Hematopoietic multipotent progenitor cell treated with erythropoietin and hydrocortisone succinate and interleukin-3 and kit ligand, for 15 days (in vitro differentiated cells): ENCODE results near the gene STAT6.
"Not testable (repeated sequence)": the region's sequence is repeated elsewhere in the genome, so short reads cannot be mapped to it uniquely, and the experiment has no call there.

Experiments used
- DNase-seq: peaks from one replicate; pipeline ENCODE4 v3.0.0-alpha.2; 2015; ENCODE audit warnings: low spot score

Gene STAT6

GRCh38 chr12:57087010-57087690, 24.0 kb downstream of the STAT6 start:
- peak; percentile 76 for DNase-seq

GRCh38 chr12:57086493-57087009, 24.6 kb downstream of the STAT6 start:
- no peak for DNase-seq

GRCh38 chr12:57085999-57086492, 25.1 kb downstream of the STAT6 start:
- DNase-seq: no peak

GRCh38 chr12:57080855-57081254, 30.3 kb downstream of the STAT6 start:
- DNase-seq: no peak

GRCh38 chr12:57079821-57080220, 31.3 kb downstream of the STAT6 start:
- no peak for DNase-seq

- DNase-seq: peak; percentile 100
These were observed 32.4 kb downstream of the STAT6 start, which contains the start of gene NEMP1 for GRCh38 chr12:57078519-57079404. TSS of gene NEMP1 (minus strand) at chr12:57078791. CDS start at chr12:57078745, 46 bp downstream.

GRCh38 chr12:57073566-57074450, 37.4 kb downstream of the STAT6 start:
- DNase-seq: not testable (repeated sequence)

GRCh38 chr12:57072661-57073060, 38.5 kb downstream of the STAT6 start:
- no peak for DNase-seq

- peak; percentile 84 for DNase-seq
These were observed 41.6 kb downstream of the STAT6 start for GRCh38 chr12:57069523-57069922.

- no peak for DNase-seq
These were observed 44.9 kb downstream of the STAT6 start for GRCh38 chr12:57066245-57066644.

GRCh38 chr12:57063991-57064685, 47.0 kb downstream of the STAT6 start:
- no peak for DNase-seq

GRCh38 chr12:57058454-57058853, 52.7 kb downstream of the STAT6 start:
- DNase-seq: no peak

GRCh38 chr12:57057067-57057751, 54.0 kb downstream of the STAT6 start:
- no peak for DNase-seq

- no peak for DNase-seq
These were observed 55.3 kb downstream of the STAT6 start for GRCh38 chr12:57055824-57056223.

- DNase-seq: not testable (repeated sequence)
These were observed 57.3 kb downstream of the STAT6 start for GRCh38 chr12:57053901-57054300.

GRCh38 chr12:57053146-57053545, 58.0 kb downstream of the STAT6 start:
- DNase-seq: not testable (repeated sequence)

- DNase-seq: no peak
These were observed 60.2 kb downstream of the STAT6 start for GRCh38 chr12:57051011-57051410.

- DNase-seq: no peak
These were observed 61.3 kb downstream of the STAT6 start, which contains the start of gene MYO1A for GRCh38 chr12:57049890-57050289. TSS of gene MYO1A (minus strand) at chr12:57050129. CDS start at chr12:57048323, 1,806 bp downstream.

- no peak for DNase-seq
These were observed 62.1 kb downstream of the STAT6 start for GRCh38 chr12:57049119-57049446.

GRCh38 chr12:57048423-57049118, 62.6 kb downstream of the STAT6 start:
- DNase-seq: no peak
